Fibroblast of the aortic adventitia (primary cell): ENCODE measurements around the gene ZNF587. TPM values are rescaled to one million over a fixed set of nuclear protein-coding genes. Genes with fewer than 3 reads are reported as not detected.

Experiments used
- DNase-seq: peaks from one replicate; pipeline ENCODE4 v3.0.0-alpha.2; 2010; ENCODE audit warnings: low read depth
- H3K4me3 ChIP-seq: 2 replicates; pipeline ENCODE4 v1.5.1; 2011; ENCODE audit warnings: low read depth, mild to moderate bottlenecking, control low read depth, low read length, moderate library complexity
- total RNA-seq: library from RNA; depleted of rRNA; stranded (reverse); fragments of >200 nt; gene quantifications from 2 replicates; pipeline ENCODE4 v1.2.3, GENCODE V29; 2012; ENCODE audit warnings: low replicate concordance
- TF ChIP-seq, protein P1 (sequence below): IDR thresholded peaks from 2 replicates; pipeline ENCODE4 v1.5.1; 2011; ENCODE audit warnings: mild to moderate bottlenecking, low read length, control low read depth, inconsistent platforms; ENCODE audit not compliant: insufficient read depth

Gene ZNF587
- total RNA-seq, 1 donor, result 29.6 TPM

DNA sequence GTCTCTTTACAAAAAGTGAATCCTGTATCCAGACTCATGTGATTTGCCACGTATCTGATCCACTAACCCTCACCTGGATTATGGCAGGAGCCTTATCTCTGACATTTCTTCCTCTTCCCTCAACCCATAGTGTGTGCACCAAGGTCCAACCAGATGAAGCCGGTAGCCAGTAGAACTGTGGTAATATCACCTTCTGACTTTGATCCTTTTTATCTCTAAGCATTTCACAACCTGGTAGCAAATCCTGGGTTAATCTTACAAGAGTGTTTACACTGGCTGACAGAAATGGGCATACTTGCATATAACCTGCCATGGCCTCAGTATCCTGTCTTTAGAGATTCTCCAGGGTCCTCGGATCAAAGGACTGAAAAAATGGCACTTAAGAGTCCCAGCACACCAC, 64.9 kb downstream of the ZNF587 start:
- H3K4me3 ChIP-seq, result no peak overlapping the region
- DNase-seq, result no peak
- TF ChIP-seq, protein P1, sequence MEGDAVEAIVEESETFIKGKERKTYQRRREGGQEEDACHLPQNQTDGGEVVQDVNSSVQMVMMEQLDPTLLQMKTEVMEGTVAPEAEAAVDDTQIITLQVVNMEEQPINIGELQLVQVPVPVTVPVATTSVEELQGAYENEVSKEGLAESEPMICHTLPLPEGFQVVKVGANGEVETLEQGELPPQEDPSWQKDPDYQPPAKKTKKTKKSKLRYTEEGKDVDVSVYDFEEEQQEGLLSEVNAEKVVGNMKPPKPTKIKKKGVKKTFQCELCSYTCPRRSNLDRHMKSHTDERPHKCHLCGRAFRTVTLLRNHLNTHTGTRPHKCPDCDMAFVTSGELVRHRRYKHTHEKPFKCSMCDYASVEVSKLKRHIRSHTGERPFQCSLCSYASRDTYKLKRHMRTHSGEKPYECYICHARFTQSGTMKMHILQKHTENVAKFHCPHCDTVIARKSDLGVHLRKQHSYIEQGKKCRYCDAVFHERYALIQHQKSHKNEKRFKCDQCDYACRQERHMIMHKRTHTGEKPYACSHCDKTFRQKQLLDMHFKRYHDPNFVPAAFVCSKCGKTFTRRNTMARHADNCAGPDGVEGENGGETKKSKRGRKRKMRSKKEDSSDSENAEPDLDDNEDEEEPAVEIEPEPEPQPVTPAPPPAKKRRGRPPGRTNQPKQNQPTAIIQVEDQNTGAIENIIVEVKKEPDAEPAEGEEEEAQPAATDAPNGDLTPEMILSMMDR, result no peak

Other genes with a start within 250 kb of the ZNF587 start
- 1.1 and 5.6 TPM in 2 replicates for gene ZNF530, start 250.0 kb upstream of the ZNF587 start, total RNA-seq
- gene ZNF134, start 235.6 kb upstream of the ZNF587 start, total RNA-seq, result 18.6 and 19.4 TPM in 2 replicates
- 6.2 and 15.0 TPM in 2 replicates for gene ZNF211, start 216.7 kb upstream of the ZNF587 start, total RNA-seq
- gene ZSCAN4, start 180.9 kb upstream of the ZNF587 start, total RNA-seq, result not detected in 2 replicates
- gene ZNF551, start 167.9 kb upstream of the ZNF587 start, total RNA-seq, result 5.2 and 13.5 TPM in 2 replicates
- 2.3 and 2.5 TPM in 2 replicates for gene ZNF154, start 140.7 kb upstream of the ZNF587 start, total RNA-seq
- gene ZNF671, start 122.2 kb upstream of the ZNF587 start, total RNA-seq, result 3.7 and 9.2 TPM in 2 replicates
- 8.1 and 12.1 TPM in 2 replicates for gene ZNF776, start 103.0 kb upstream of the ZNF587 start, total RNA-seq
- gene ZNF586, start 80.2 kb upstream of the ZNF587 start, total RNA-seq, result 13.7 and 15.0 TPM in 2 replicates
- 4.3 and 11.3 TPM in 2 replicates for gene ZNF552, start 34.9 kb upstream of the ZNF587 start, total RNA-seq
- gene ZNF587B, start 19.6 kb upstream of the ZNF587 start, total RNA-seq, result 18.3 and 38.7 TPM in 2 replicates
- gene ZNF814, start 39.2 kb downstream of the ZNF587 start, total RNA-seq, result 5.0 and 10.3 TPM in 2 replicates
- gene ZNF417, start 66.7 kb downstream of the ZNF587 start, total RNA-seq, result 15.8 and 16.1 TPM in 2 replicates
- 3.6 and 13.6 TPM in 2 replicates for gene ZNF418, start 85.5 kb downstream of the ZNF587 start, total RNA-seq
- gene ZNF256, start 97.8 kb downstream of the ZNF587 start, total RNA-seq, result 2.5 and 7.7 TPM in 2 replicates
- gene C19orf18, start 124.7 kb downstream of the ZNF587 start, total RNA-seq, result 0.49 TPM in 1 of 2 replicates, not detected in the other
- gene ZNF606, start 153.0 kb downstream of the ZNF587 start, total RNA-seq, result 17.9 and 33.8 TPM in 2 replicates
- gene ZSCAN1, start 184.2 kb downstream of the ZNF587 start, total RNA-seq, result not detected in 2 replicates
- 2.2 and 4.3 TPM in 2 replicates for gene ZNF135, start 209.4 kb downstream of the ZNF587 start, total RNA-seq
- 7.6 and 50.7 TPM in 2 replicates for gene ZSCAN18, start 248.4 kb downstream of the ZNF587 start, total RNA-seq